GM19455 (cell line): ENCODE measurements around the gene MAP4K2.

Experiments used
- ATAC-seq: cut with Tn5 transposase; IDR thresholded peaks from one replicate; pipeline ENCODE4 v1.9.1; 2021; ENCODE audit not compliant: unreplicated experiment

The MAP4K2 gene

GRCh38 chr11:64792482-64792881, 10.5 kb downstream of the MAP4K2 start:
- ATAC-seq, result no peak

- ATAC-seq, result no peak
These were observed 11.2 kb downstream of the MAP4K2 start for GRCh38 chr11:64791781-64792291.

GRCh38 chr11:64790205-64791095, 12.6 kb downstream of the MAP4K2 start:
- ATAC-seq, result no peak

GRCh38 chr11:64789331-64790204, 13.4 kb downstream of the MAP4K2 start:
- ATAC-seq, result no peak

- ATAC-seq, result no peak
These were observed 14.4 kb downstream of the MAP4K2 start for GRCh38 chr11:64788321-64789215.

- no peak for ATAC-seq
These were observed 15.3 kb downstream of the MAP4K2 start for GRCh38 chr11:64787526-64788320.

- no peak for ATAC-seq
These were observed 16.7 kb downstream of the MAP4K2 start for GRCh38 chr11:64786308-64786707.

- ATAC-seq, result no peak
These were observed 18.0 kb downstream of the MAP4K2 start for GRCh38 chr11:64784813-64785581.

- ATAC-seq, result peak; percentile 71
These were observed 24.3 kb downstream of the MAP4K2 start, which contains the start of gene SF1 for GRCh38 chr11:64778473-64779298. Gene SF1, minus strand, starts transcription at chr11:64778542. Its CDS starts 150 bp downstream, at chr11:64778392.

GRCh38 chr11:64778223-64778472, 24.9 kb downstream of the MAP4K2 start:
- peak; percentile 17 for ATAC-seq

- ATAC-seq, result peak; percentile 26
These were observed 25.4 kb downstream of the MAP4K2 start for GRCh38 chr11:64777449-64778222.

- ATAC-seq, result no peak
These were observed 26.1 kb downstream of the MAP4K2 start for GRCh38 chr11:64776875-64777274.

GRCh38 chr11:64776425-64776824, 26.6 kb downstream of the MAP4K2 start:
- ATAC-seq, result no peak

GRCh38 chr11:64774144-64774543, 28.9 kb downstream of the MAP4K2 start:
- no peak for ATAC-seq

- ATAC-seq, result no peak
These were observed 30.6 kb downstream of the MAP4K2 start for GRCh38 chr11:64772303-64773018.

- ATAC-seq, result no peak
These were observed 31.2 kb downstream of the MAP4K2 start for GRCh38 chr11:64771861-64772260.

GRCh38 chr11:64770120-64770519, 32.9 kb downstream of the MAP4K2 start:
- ATAC-seq, result no peak
